Liver (tissue), 9 donors: ENCODE results near the gene PSMC3. TPM values are rescaled to one million over a fixed set of nuclear protein-coding genes. Genes with fewer than 3 reads are reported as not detected.

Experiments used
- DNase-seq: peaks from one replicate; pipeline ENCODE4 v3.0.0-alpha.2; 2017; ENCODE audit warnings: low spot score
- H3K27ac ChIP-seq, 2 donors: one replicate each; pipeline ENCODE4 v1.7.0; 2013; ENCODE audit warnings: inconsistent platforms in 2 of 2, low read length in 2 of 2, control low read depth in 1 of 2, low read depth in 1 of 2, mild to moderate bottlenecking in 1 of 2
- H3K27me3 ChIP-seq, 4 donors: one replicate each; pipeline versions ENCODE4 v1.6.1 to v1.7.0; 2013; ENCODE audit warnings: low read length in 3 of 4, inconsistent platforms in 1 of 4, mild to moderate bottlenecking in 1 of 4, moderate library complexity in 1 of 4; ENCODE audit not compliant: control insufficient read depth in 4 of 4, insufficient read depth in 4 of 4
- H3K36me3 ChIP-seq, 4 donors: one replicate each; pipeline versions ENCODE4 v1.6.1 to v1.7.0; 2013; ENCODE audit warnings: low read length in 3 of 4, mild to moderate bottlenecking in 3 of 4, low read depth in 1 of 4, moderate library complexity in 1 of 4; ENCODE audit not compliant: control insufficient read depth in 4 of 4, insufficient read depth in 3 of 4
- H3K4me1 ChIP-seq, 4 donors: one replicate each; pipeline versions ENCODE4 v1.6.1 to v1.7.0; 2013; ENCODE audit warnings: low read length in 3 of 4, mild to moderate bottlenecking in 3 of 4, moderate library complexity in 1 of 4; ENCODE audit not compliant: control insufficient read depth in 4 of 4, insufficient read depth in 4 of 4
- H3K4me3 ChIP-seq, 3 donors: one replicate each; pipeline versions ENCODE4 v1.6.1 to v1.7.0; 2013; ENCODE audit warnings: low read length in 3 of 3, control low read depth in 1 of 3, low read depth in 1 of 3, mild to moderate bottlenecking in 1 of 3
- H3K9ac ChIP-seq, 2 donors: one replicate each; pipeline ENCODE4 v1.7.0; 2013; ENCODE audit warnings: low read length in 2 of 2, mild to moderate bottlenecking in 2 of 2, moderate library complexity in 2 of 2, control low read depth in 1 of 2, low read depth in 1 of 2
- H3K9me3 ChIP-seq, 4 donors: one replicate each; pipeline versions ENCODE4 v1.6.1 to v1.7.0; 2013; ENCODE audit warnings: low read length in 3 of 4; ENCODE audit not compliant: control insufficient read depth in 4 of 4
- EGR1 ChIP-seq, 2 donors: IDR thresholded peaks; 2 replicates each; pipeline ENCODE4 v1.6.1; 2016 to 2018; ENCODE audit warnings: antibody characterized with exemption in 2 of 2, low read depth in 2 of 2
- FOXA1 ChIP-seq: IDR thresholded peaks from 2 replicates; pipeline ENCODE4 v1.6.1; 2016; ENCODE audit warnings: antibody characterized with exemption
- FOXA2 ChIP-seq: IDR thresholded peaks from 2 replicates; pipeline ENCODE4 v1.6.1; 2016; ENCODE audit warnings: antibody characterized with exemption
- GABPA ChIP-seq, 2 donors: IDR thresholded peaks in 1 of 2; conservative IDR thresholded peaks in 1 of 2; 2 replicates each; pipeline ENCODE4 v1.6.1; 2016; ENCODE audit warnings: antibody characterized with exemption in 2 of 2, mild to moderate bottlenecking in 1 of 2, moderate library complexity in 1 of 2
- HNF4A ChIP-seq, 2 donors: conservative IDR thresholded peaks; 2 replicates each; pipeline ENCODE4 v1.6.1; 2016; ENCODE audit warnings: antibody characterized with exemption in 2 of 2, mild to moderate bottlenecking in 2 of 2
- HNF4G ChIP-seq: IDR thresholded peaks from 2 replicates; pipeline ENCODE4 v1.6.1; 2016; ENCODE audit warnings: antibody characterized with exemption
- JUND ChIP-seq, 2 donors: IDR thresholded peaks; 2 replicates each; pipeline ENCODE4 v1.6.1; 2016; ENCODE audit warnings: antibody characterized with exemption in 2 of 2
- NR2F2 ChIP-seq: IDR thresholded peaks from 2 replicates; pipeline ENCODE4 v1.6.1; 2016; ENCODE audit warnings: antibody characterized with exemption
- RAD21 ChIP-seq, 2 donors: IDR thresholded peaks; 2 replicates each; pipeline ENCODE4 v1.6.1; 2016; ENCODE audit warnings: antibody characterized with exemption in 2 of 2, mild to moderate bottlenecking in 2 of 2
- RXRA ChIP-seq, 2 donors: IDR thresholded peaks; 2 replicates each; pipeline ENCODE4 v1.6.1; 2017 to 2018; ENCODE audit warnings: antibody characterized with exemption in 2 of 2, mild to moderate bottlenecking in 1 of 2
- SP1 ChIP-seq: IDR thresholded peaks from 2 replicates; pipeline ENCODE4 v1.6.1; 2018; ENCODE audit warnings: antibody characterized with exemption, mild to moderate bottlenecking
- TAF1 ChIP-seq: conservative IDR thresholded peaks from 2 replicates; pipeline ENCODE4 v1.6.1; 2016; ENCODE audit warnings: antibody characterized with exemption, mild to moderate bottlenecking
- YY1 ChIP-seq: IDR thresholded peaks from 2 replicates; pipeline ENCODE4 v1.6.1; 2016; ENCODE audit warnings: antibody characterized with exemption, mild to moderate bottlenecking
- WGBS: extraction: QIAGEN DNeasy Blood & Tissue Kit; methylation state at CpG from one replicate; pipeline ENCODE4 v1.1.7; 2013; 5-methylcytosine and 5-hydroxymethylcytosine counted together
- polyA plus RNA-seq, 2 donors: library from polyadenylated mRNA; stranded (reverse) in 1 of 2; unstranded in 1 of 2; fragments of 200-250 nt in 1 of 2; fragments of >200 nt in 1 of 2; fragmentation: Nextera tagmentation in 1 of 2; extraction: Ambion mirVana in 1 of 2; gene quantifications; one replicate each; pipeline versions ENCODE4 v1.2.1 to v1.2.3, GENCODE V29; 2013 to 2015
- total RNA-seq, 2 donors: library from RNA; depleted of rRNA; stranded (reverse); fragments of >200 nt; gene quantifications; one replicate each; pipeline ENCODE4 v1.2.3, GENCODE V29; 2014
- TF ChIP-seq, protein P1 (sequence below): IDR thresholded peaks from 2 replicates; pipeline ENCODE4 v1.6.1; 2016; ENCODE audit warnings: antibody characterized with exemption
- TF ChIP-seq, protein P2 (sequence below): IDR thresholded peaks from 2 replicates; pipeline ENCODE4 v1.6.1; 2016; ENCODE audit warnings: antibody characterized with exemption
- TF ChIP-seq, protein P3 (sequence below): fragments of 150-350 bp; IDR thresholded peaks from 2 replicates; pipeline ENCODE4 v1.5.1; 2017; ENCODE audit warnings: improper control_type of control experiment, low read depth, low read length; ENCODE audit not compliant: missing input control
- TF ChIP-seq, protein P4 (sequence below): IDR thresholded peaks from 2 replicates; pipeline ENCODE4 v1.6.1; 2016; ENCODE audit warnings: antibody characterized with exemption
- TF ChIP-seq, protein P5 (sequence below): IDR thresholded peaks from 2 replicates; pipeline ENCODE4 v1.6.1; 2016; ENCODE audit warnings: antibody characterized with exemption, mild to moderate bottlenecking
- donor health status: healthy.
- donor health status: healthy.
- donor health status: healthy.
- donor health status: healthy.
- donor health status: healthy.

PSMC3 gene
- total and polyA plus RNA-seq, 4 donors, result 58.0 to 110 (median 103) TPM

DNA sequence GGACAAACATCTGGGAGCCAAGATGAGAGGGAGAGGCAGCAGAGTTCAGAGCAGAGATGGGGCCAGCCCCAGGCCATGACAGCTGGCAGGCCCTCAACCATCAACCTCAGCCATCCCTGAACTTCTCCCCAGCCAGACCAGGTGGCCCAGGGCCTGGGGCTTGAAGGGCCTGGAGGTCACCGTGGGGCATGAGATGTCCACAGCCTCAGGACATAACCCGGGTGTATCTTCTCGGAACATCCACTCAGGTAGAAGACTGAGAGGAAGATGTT, 30.3 kb downstream of the PSMC3 start:
- DNase-seq, result no peak
- Histone ChIP-seq H3K27ac (peak overlapping the region; percentile 75 to 87), H3K4me1 (peaks cover 2 to 11% (median 5%) of the 10 kb centered on the region in 4 donors), H3K4me3 (no peak overlapping the region), H3K9ac (no peak overlapping the region), H3K27me3 (no peaks in the 10 kb centered on the region), H3K9me3 (no peaks in the 10 kb centered on the region), H3K36me3 (no peaks in the 10 kb centered on the region)
- TF ChIP-seq HNF4G (no peak), FOXA1 (no peak), GABPA (IDR thresholded peaks at IDR 0.05 in 1 of 2, conservative IDR thresholded peaks at IDR 0.05 in 1 of 2) (no peak), HNF4A (conservative IDR thresholded peaks at IDR 0.05) (no peak), SP1 (no peak), EGR1 (IDR thresholded peaks at IDR 0.05; ENCODE audit: low read depth in 2 of 2) (no peak)
- TF ChIP-seq, protein P1, sequence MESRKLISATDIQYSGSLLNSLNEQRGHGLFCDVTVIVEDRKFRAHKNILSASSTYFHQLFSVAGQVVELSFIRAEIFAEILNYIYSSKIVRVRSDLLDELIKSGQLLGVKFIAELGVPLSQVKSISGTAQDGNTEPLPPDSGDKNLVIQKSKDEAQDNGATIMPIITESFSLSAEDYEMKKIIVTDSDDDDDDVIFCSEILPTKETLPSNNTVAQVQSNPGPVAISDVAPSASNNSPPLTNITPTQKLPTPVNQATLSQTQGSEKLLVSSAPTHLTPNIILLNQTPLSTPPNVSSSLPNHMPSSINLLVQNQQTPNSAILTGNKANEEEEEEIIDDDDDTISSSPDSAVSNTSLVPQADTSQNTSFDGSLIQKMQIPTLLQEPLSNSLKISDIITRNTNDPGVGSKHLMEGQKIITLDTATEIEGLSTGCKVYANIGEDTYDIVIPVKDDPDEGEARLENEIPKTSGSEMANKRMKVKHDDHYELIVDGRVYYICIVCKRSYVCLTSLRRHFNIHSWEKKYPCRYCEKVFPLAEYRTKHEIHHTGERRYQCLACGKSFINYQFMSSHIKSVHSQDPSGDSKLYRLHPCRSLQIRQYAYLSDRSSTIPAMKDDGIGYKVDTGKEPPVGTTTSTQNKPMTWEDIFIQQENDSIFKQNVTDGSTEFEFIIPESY, result no peak
- TF ChIP-seq, protein P2, sequence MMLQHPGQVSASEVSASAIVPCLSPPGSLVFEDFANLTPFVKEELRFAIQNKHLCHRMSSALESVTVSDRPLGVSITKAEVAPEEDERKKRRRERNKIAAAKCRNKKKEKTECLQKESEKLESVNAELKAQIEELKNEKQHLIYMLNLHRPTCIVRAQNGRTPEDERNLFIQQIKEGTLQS, result no peak
- TF ChIP-seq, protein P3, sequence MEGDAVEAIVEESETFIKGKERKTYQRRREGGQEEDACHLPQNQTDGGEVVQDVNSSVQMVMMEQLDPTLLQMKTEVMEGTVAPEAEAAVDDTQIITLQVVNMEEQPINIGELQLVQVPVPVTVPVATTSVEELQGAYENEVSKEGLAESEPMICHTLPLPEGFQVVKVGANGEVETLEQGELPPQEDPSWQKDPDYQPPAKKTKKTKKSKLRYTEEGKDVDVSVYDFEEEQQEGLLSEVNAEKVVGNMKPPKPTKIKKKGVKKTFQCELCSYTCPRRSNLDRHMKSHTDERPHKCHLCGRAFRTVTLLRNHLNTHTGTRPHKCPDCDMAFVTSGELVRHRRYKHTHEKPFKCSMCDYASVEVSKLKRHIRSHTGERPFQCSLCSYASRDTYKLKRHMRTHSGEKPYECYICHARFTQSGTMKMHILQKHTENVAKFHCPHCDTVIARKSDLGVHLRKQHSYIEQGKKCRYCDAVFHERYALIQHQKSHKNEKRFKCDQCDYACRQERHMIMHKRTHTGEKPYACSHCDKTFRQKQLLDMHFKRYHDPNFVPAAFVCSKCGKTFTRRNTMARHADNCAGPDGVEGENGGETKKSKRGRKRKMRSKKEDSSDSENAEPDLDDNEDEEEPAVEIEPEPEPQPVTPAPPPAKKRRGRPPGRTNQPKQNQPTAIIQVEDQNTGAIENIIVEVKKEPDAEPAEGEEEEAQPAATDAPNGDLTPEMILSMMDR, result no peak
- 92% methylated on average over 3 of the region's 3 CpGs for WGBS

DNA sequence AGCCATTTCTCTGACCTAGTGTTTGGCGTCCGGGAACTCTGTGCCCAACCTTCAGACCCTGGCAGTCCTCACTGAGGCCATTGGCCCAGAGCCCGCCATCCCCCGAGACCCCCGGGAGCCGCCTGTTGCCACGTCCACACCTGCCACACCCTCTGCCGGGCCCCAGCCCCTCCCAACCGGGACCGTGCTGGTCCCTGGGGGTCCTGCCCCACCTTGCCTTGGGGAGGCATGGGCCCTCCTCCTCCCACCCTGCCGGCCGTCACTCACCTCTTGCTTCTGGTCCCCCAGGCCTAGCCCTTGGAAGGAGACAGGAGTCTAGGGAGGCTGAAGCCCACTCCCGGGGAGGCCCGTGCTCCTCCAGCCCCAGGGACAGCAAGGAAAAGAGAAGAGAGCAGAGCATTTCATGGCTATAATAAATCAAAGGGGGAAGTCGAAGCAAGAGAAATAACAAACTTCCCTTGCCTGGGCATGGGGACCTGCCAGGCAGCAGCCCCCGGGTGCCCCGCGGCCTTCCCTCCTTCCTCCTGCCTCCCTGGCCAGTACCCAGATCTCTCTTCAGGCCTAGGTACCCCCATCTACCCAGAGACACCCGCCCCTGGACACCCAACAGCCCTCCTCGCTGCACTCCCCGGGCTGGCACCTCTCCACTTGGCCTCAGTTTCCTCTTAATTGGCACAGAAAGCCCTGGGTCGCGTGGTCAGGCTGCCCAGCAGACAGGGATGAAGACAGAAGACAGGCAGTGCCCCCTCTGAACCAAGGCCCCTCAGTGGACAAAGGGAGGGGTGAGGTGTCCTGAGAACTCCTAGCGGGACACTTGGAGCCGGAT, 30.8 kb downstream of the PSMC3 start:
- Histone ChIP-seq H3K9ac (peak overlapping the region in 1 of 2 donors; percentile 44), H3K4me1 (peaks cover 1 to 6% (median 2%) of the 10 kb centered on the region in 4 donors), H3K36me3 (no peaks in the 10 kb centered on the region), H3K27ac (peak overlapping the region; percentile 75 to 87), H3K9me3 (no peaks in the 10 kb centered on the region), H3K4me3 (no peak overlapping the region), H3K27me3 (no peaks in the 10 kb centered on the region)
- 76% methylated on average over 25 of the region's 25 CpGs for WGBS
- no peak for TF ChIP-seq JUND (IDR thresholded peaks at IDR 0.05)
- no peak for TF ChIP-seq TAF1
- no peak for TF ChIP-seq YY1
- TF ChIP-seq, protein P1, result no peak
- TF ChIP-seq RXRA (IDR thresholded peaks at IDR 0.05), result no peak
- TF ChIP-seq HNF4A (conservative IDR thresholded peaks at IDR 0.05), result no peak
- TF ChIP-seq HNF4G, result no peak
- TF ChIP-seq, protein P3, result no peak
- TF ChIP-seq NR2F2, result no peak
- TF ChIP-seq, protein P4, sequence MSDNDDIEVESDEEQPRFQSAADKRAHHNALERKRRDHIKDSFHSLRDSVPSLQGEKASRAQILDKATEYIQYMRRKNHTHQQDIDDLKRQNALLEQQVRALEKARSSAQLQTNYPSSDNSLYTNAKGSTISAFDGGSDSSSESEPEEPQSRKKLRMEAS, result no peak
- TF ChIP-seq, protein P5, sequence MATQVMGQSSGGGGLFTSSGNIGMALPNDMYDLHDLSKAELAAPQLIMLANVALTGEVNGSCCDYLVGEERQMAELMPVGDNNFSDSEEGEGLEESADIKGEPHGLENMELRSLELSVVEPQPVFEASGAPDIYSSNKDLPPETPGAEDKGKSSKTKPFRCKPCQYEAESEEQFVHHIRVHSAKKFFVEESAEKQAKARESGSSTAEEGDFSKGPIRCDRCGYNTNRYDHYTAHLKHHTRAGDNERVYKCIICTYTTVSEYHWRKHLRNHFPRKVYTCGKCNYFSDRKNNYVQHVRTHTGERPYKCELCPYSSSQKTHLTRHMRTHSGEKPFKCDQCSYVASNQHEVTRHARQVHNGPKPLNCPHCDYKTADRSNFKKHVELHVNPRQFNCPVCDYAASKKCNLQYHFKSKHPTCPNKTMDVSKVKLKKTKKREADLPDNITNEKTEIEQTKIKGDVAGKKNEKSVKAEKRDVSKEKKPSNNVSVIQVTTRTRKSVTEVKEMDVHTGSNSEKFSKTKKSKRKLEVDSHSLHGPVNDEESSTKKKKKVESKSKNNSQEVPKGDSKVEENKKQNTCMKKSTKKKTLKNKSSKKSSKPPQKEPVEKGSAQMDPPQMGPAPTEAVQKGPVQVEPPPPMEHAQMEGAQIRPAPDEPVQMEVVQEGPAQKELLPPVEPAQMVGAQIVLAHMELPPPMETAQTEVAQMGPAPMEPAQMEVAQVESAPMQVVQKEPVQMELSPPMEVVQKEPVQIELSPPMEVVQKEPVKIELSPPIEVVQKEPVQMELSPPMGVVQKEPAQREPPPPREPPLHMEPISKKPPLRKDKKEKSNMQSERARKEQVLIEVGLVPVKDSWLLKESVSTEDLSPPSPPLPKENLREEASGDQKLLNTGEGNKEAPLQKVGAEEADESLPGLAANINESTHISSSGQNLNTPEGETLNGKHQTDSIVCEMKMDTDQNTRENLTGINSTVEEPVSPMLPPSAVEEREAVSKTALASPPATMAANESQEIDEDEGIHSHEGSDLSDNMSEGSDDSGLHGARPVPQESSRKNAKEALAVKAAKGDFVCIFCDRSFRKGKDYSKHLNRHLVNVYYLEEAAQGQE, result no peak
- TF ChIP-seq RAD21 (IDR thresholded peaks at IDR 0.05), result no peak
- TF ChIP-seq GABPA (IDR thresholded peaks at IDR 0.05 in 1 of 2, conservative IDR thresholded peaks at IDR 0.05 in 1 of 2), result no peak
- TF ChIP-seq, protein P2, result no peak
- no peak for TF ChIP-seq FOXA1
- no peak for TF ChIP-seq FOXA2
- TF ChIP-seq SP1, result no peak
- DNase-seq, result no peak
